K562 (cell line): ENCODE measurements around the gene XRCC5. TPM values are rescaled to one million over a fixed set of nuclear protein-coding genes. Genes with fewer than 3 reads are reported as not detected.
A peak's percentile ranks its signal among the peaks of the same experiment; 100 is the strongest.

Experiments used
- ATAC-seq: fragments of 200-7000 bp; cut with Tn5 transposase; 3 replicates; pipeline ENCODE4 v1.9.1; 2020; ENCODE audit warnings: moderate library complexity
- BruUV-seq: library from RNA; stranded (reverse); fragments of 400-500 nt; replicated peaks from 2 replicates; lab custom pipeline; 2021; lab: Mats Ljungman, UMichigan
- CTCF ChIA-PET: fragments of 300-600 bp; formaldehyde crosslinking; extraction: SDS; loops from one replicate; lab custom pipeline; 2021; ENCODE audit warnings: low intra/inter-chr PET ratio; lab: Yijun Ruan, JAX
- POLR2A ChIA-PET: fragments of 300-600, 350-650 bp; sonication (Branson Sonifier 250); formaldehyde crosslinking; extraction: SDS; loops from one replicate; lab custom pipeline; 2021; ENCODE audit warnings: antibody characterized with exemption, inconsistent platforms; lab: Yijun Ruan, JAX
- DNase-seq, 4 experiments: peaks; one replicate each; pipeline versions ENCODE4 v3.0.0 to v3.0.0-alpha.2; 2011 to 2018; ENCODE audit warnings: low spot score in 3 of 4, mixed read lengths in 3 of 4; ENCODE audit errors: extremely low read depth in 1 of 4
- FAIRE-seq: peaks from 2 replicates; lab custom pipeline; 2011; peaks lifted over from hg19 to GRCh38; lab: Jason Lieb, UNC
- H2AFZ ChIP-seq: 2 replicates; pipeline ENCODE4 v1.6.0; 2011; ENCODE audit warnings: low read depth, low read length, control low read depth, inconsistent platforms
- H3K27ac ChIP-seq: fragments of 200-600 bp; 3 replicates; pipeline ENCODE4 v1.8.0; 2011; ENCODE audit warnings: low read depth, mild to moderate bottlenecking, control low read depth, inconsistent platforms, low read length, moderate library complexity, mixed read lengths; ENCODE audit errors: extremely low read depth
- H3K27me3 ChIP-seq, 2 experiments: fragments of 300-600 bp in 1 of 2; 2 replicates in 1 of 2; 3 replicates in 1 of 2; pipeline versions ENCODE4 v1.6.0 to v1.8.0; 2011; ENCODE audit warnings: inconsistent platforms in 2 of 2, low read length in 2 of 2, mild to moderate bottlenecking in 1 of 2, mixed read lengths in 1 of 2, moderate library complexity in 1 of 2; ENCODE audit not compliant: control insufficient read depth in 2 of 2, insufficient read depth in 2 of 2
- H3K36me3 ChIP-seq: fragments of 300-600 bp; 3 replicates; pipeline ENCODE4 v1.8.0; 2011; ENCODE audit warnings: mild to moderate bottlenecking, low read length, inconsistent platforms; ENCODE audit not compliant: control insufficient read depth, insufficient read depth
- H3K4me1 ChIP-seq, 2 experiments: fragments of 200-600 bp in 1 of 2; replicated peaks in 1 of 2; 2 replicates in 1 of 2; 3 replicates in 1 of 2; pipeline versions ENCODE4 v1.5.1 to v1.8.0; 2011; ENCODE audit warnings: inconsistent platforms in 2 of 2, low read length in 2 of 2, mild to moderate bottlenecking in 1 of 2, mixed read lengths in 1 of 2, moderate library complexity in 1 of 2; ENCODE audit not compliant: control insufficient read depth in 2 of 2, insufficient read depth in 2 of 2
- H3K4me2 ChIP-seq: 2 replicates; pipeline ENCODE4 v1.6.1; 2011; ENCODE audit warnings: low read length, control low read depth, inconsistent platforms, mixed read lengths; ENCODE audit not compliant: insufficient read depth
- H3K4me3 ChIP-seq: fragments of 200-600 bp; sonication (generic), shearing (Covaris generic); 2 replicates; pipeline ENCODE4 v1.5.1; 2016; ENCODE audit warnings: control low read depth, inconsistent platforms
- H3K79me2 ChIP-seq: fragments of 200-600 bp; 3 replicates; pipeline ENCODE4 v1.8.0; 2011; ENCODE audit warnings: low read length, inconsistent platforms; ENCODE audit not compliant: control insufficient read depth, insufficient read depth
- H3K9ac ChIP-seq, 2 experiments: 2 replicates each; pipeline versions ENCODE4 v1.6.0 to v1.6.1; 2011; ENCODE audit warnings: low read depth in 2 of 2, low read length in 2 of 2, control low read depth in 1 of 2, inconsistent platforms in 1 of 2, mild to moderate bottlenecking in 1 of 2, mixed read lengths in 1 of 2; ENCODE audit not compliant: insufficient read depth in 1 of 2
- H3K9me1 ChIP-seq: one replicate; pipeline ENCODE4 v1.6.0; 2011; ENCODE audit warnings: inconsistent platforms, mild to moderate bottlenecking, low read length, moderate library complexity; ENCODE audit not compliant: control insufficient read depth, insufficient read depth
- H3K9me3 ChIP-seq: replicated peaks from 2 replicates; pipeline ENCODE4 v1.5.1; 2011; ENCODE audit warnings: low read depth, low read length, inconsistent platforms; ENCODE audit not compliant: control insufficient read depth, insufficient read depth
- H4K20me1 ChIP-seq: replicated peaks from 2 replicates; pipeline ENCODE4 v1.6.1; 2011; ENCODE audit warnings: low read length, inconsistent platforms, mixed read lengths; ENCODE audit not compliant: control insufficient read depth, insufficient read depth
- BRD4 ChIP-seq: fragments of 200-600 bp; sonication (generic); IDR thresholded peaks from 2 replicates; pipeline ENCODE4 v1.6.1; 2017; ENCODE audit warnings: inconsistent platforms
- CTBP1 ChIP-seq: fragments of 450-650 bp; IDR thresholded peaks from 2 replicates; pipeline ENCODE4 v1.6.1; 2016; ENCODE audit warnings: borderline replicate concordance
- MAFK ChIP-seq: IDR thresholded peaks from 2 replicates; pipeline ENCODE4 v1.6.1; 2011; ENCODE audit warnings: low read length, improper control_type of control experiment
- NFIX ChIP-seq: fragments of 250-450 bp; sonication (Bioruptor Pico); IDR thresholded peaks from 2 replicates; pipeline ENCODE4 v1.4.0; 2020; ENCODE audit warnings: low read depth, mild to moderate bottlenecking, moderate library complexity
- PPARD ChIP-seq: fragments of 250-450 bp; sonication (Bioruptor Pico); IDR thresholded peaks from 2 replicates; pipeline ENCODE4 v1.8.0; 2022; ENCODE audit warnings: inconsistent platforms, mild to moderate bottlenecking, moderate library complexity
- RFX1 ChIP-seq: fragments of 450-650 bp; IDR thresholded peaks from 2 replicates; pipeline ENCODE4 v1.6.1; 2016; ENCODE audit warnings: mild to moderate bottlenecking, moderate library complexity
- YY1 ChIP-seq, 3 experiments: IDR thresholded peaks; 2 replicates each; pipeline ENCODE4 v1.6.1; 2011; ENCODE audit warnings: low read length in 2 of 3, mild to moderate bottlenecking in 2 of 3, moderate library complexity in 2 of 3, borderline replicate concordance in 1 of 3, control low read depth in 1 of 3, low read depth in 1 of 3; ENCODE audit not compliant: insufficient read depth in 3 of 3, insufficient replicate concordance in 2 of 3, control insufficient read depth in 1 of 3, insufficient read length in 1 of 3; ENCODE audit errors: extremely low read depth in 1 of 3
- ZNF77 ChIP-seq: fragments of 250-450 bp; sonication (Bioruptor Pico); IDR thresholded peaks from 2 replicates; pipeline ENCODE4 v1.5.0; 2020
- ZNF785 ChIP-seq: fragments of 250-450 bp; sonication (Bioruptor Pico); IDR thresholded peaks from 2 replicates; pipeline ENCODE4 v1.4.0; 2020; ENCODE audit warnings: mild to moderate bottlenecking
- WGBS: fragments of 100-300 bp; shearing (Covaris generic); methylation state at CpG from one replicate; pipeline ENCODE4 v1.1.6; 2016; ENCODE audit warnings: low coverage, mixed read lengths; ENCODE audit not compliant: insufficient coverage; ENCODE audit errors: missing lambda C conversion rate; 5-methylcytosine and 5-hydroxymethylcytosine counted together
- in situ Hi-C: fragments of 300-500 bp; cut with MboI; formaldehyde crosslinking; loops from 4 replicates; pipeline ENCODE4 v1.15.0; 2018; ENCODE audit warnings: inconsistent platforms, mixed read lengths
- intact Hi-C: fragments of 100-400 bp; cut with micrococcal nuclease; formaldehyde crosslinking; loops from 2 replicates; pipeline ENCODE4 v1.14.2; 2022
- polyA plus RNA-seq, 8 experiments: library from polyadenylated mRNA; depleted of rRNA in 4 of 8; stranded (reverse) in 5 of 8; unstranded in 3 of 8; fragments of >200 nt; fragmentation: Nextera tagmentation in 2 of 8; fragmentation: Illumina TruSeq in 1 of 8; extraction: Ambion mirVana in 2 of 8; extraction: Trizol in 1 of 8; gene quantifications; 2 replicates each; pipeline versions ENCODE4 v1.2.1 to v1.2.3, GENCODE V29; 2011 to 2014; ENCODE audit warnings: inconsistent platforms in 1 of 8, missing spikeins in 1 of 8
- total RNA-seq, 7 experiments: library from RNA; depleted of rRNA in 6 of 7; stranded (reverse); fragments of >200 nt in 6 of 7; fragmentation: Illumina TruSeq in 2 of 7; extraction: Trizol in 2 of 7; gene quantifications; 2 replicates each; pipeline versions ENCODE4 v1.2.1 to v1.2.3, GENCODE V29; 2011 to 2021; ENCODE audit warnings: low replicate concordance in 1 of 7
- TF ChIP-seq, protein P1 (sequence below): fragments of 250-450 bp; sonication (Bioruptor Pico); IDR thresholded peaks from 2 replicates; pipeline ENCODE4 v1.5.0; 2022; ENCODE audit warnings: mild to moderate bottlenecking

The XRCC5 gene
- total and polyA plus RNA-seq, 9 of the 15 experiments (the other 6 are each of a cell fraction or from before 2014, with no cell fraction given), result 168 to 551 (median 297) TPM

DNA sequence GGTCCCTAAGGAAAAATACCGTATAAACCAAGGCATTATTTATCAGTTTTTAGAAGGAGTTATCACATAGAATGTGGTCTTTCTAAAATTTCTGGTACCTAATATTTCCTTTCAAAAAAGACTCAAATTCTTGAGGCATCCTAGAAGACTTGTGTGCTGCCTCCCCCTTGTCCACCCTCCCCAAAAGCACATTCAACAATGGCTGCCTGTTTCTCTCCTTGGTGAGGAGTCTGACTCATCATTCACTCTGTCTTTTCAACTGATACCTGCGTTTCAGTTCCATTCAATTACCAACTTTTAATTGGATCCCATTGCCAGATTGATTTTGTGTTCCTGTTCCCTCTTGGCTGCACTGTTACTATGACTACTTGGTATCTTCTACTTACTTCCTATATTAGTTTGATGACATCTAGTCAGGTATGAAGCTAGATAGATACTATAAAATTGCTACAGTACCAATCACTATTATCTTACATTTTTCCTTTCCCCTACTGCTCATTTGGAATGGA, 72.9 kb downstream of the XRCC5 start:
- in situ Hi-C loops (no loop called here), intact Hi-C loops (no loop called here)
- ChIA-PET POLR2A (no interaction called here), CTCF (no interaction called here)
- H4K20me1 ChIP-seq, result peaks cover 3% of the 10 kb centered on the region; the same call in 1 of the 2 replicates
- no peak overlapping the region for H3K9ac ChIP-seq
- no peak overlapping the region for H3K4me2 ChIP-seq
- TF ChIP-seq ZNF77 (CRISPR knock-in tag) (no peak), ZNF785 (CRISPR knock-in tag) (no peak), RFX1 (peak; percentile 50), CTBP1 (no peak), YY1 (IDR thresholded peaks at IDR 0.05; ENCODE audit: borderline replicate concordance in 1 of 3, control insufficient read depth in 1 of 3, extremely low read depth in 1 of 3, insufficient read depth in 3 of 3, insufficient read length in 1 of 3, insufficient replicate concordance in 2 of 3, low read depth in 1 of 3, low read length in 2 of 3) (peak in 1 of 3 experiments; percentile 56)
- WGBS, result 31% methylated on average over 2 of the region's 2 CpGs
- FAIRE-seq, result peak; percentile 51
- peaks cover 50% of the 10 kb centered on the region for H3K79me2 ChIP-seq
- no peaks in the 10 kb centered on the region for H3K27me3 ChIP-seq
- BruUV-seq, result no TSS peak
- ATAC-seq, result 0 out of 3 replicates have a peak, but pooled peaks have one; percentile 33
- H3K9me1 ChIP-seq, result no peaks in the 10 kb centered on the region
- peaks cover 65% of the 10 kb centered on the region for H3K36me3 ChIP-seq
- DNase-seq, result no peak
- H3K9me3 ChIP-seq, result no peaks in the 10 kb centered on the region
- no peak overlapping the region for H2AFZ ChIP-seq
- peaks cover 6 to 8% of the 10 kb centered on the region in 2 experiments; a peak in 2 of 5 replicates for H3K4me1 ChIP-seq
- no peak overlapping the region for H3K4me3 ChIP-seq
- no peak overlapping the region for H3K27ac ChIP-seq

DNA sequence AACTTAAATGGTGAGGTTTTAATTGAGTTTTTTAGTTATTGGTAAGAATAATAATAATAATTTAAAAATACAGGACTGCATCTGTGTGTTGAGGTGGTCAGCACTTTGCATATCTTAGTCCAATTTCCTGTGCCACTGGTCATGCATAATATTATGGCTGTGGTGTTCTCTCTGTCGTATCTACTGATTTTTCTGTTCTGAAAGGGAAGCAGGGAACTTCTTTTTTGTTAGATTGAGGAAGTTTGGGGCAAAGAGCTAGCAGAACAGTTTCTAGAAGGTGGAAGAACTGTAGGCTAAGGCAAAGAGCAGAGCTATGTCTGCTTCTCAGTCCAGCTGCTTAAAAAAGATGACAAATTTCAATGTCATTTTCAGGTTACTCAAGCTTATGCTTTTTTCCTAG, 74.3 kb downstream of the XRCC5 start:
- FAIRE-seq, result no peak
- Histone ChIP-seq H2AFZ (no peak overlapping the region), H3K27ac (no peak overlapping the region), H3K36me3 (peaks cover 51% of the 10 kb centered on the region), H3K4me3 (no peak overlapping the region), H3K9ac (no peak overlapping the region), H3K9me1 (no peaks in the 10 kb centered on the region), H3K27me3 (no peaks in the 10 kb centered on the region), H3K4me2 (no peak overlapping the region), H3K79me2 (peaks cover 49% of the 10 kb centered on the region), H3K9me3 (no peaks in the 10 kb centered on the region), H3K4me1 (peaks cover 14% of the 10 kb centered on the region in 2 experiments), H4K20me1 (peaks cover 3% of the 10 kb centered on the region; the same call in 1 of the 2 replicates)
- CTCF ChIA-PET, result no interaction called here
- POLR2A ChIA-PET, result interaction anchor here (2.0 kb wide), 1 partner anchor 9 kb away, joined by 4 read pairs; no protein-coding TSS in a partner anchor
- no TSS peak for BruUV-seq
- DNase-seq, result no peak
- WGBS, result 38% methylated on average over 1 of the region's 1 CpG
- ATAC-seq, result no peak
- in situ Hi-C loops (no loop called here), intact Hi-C loops (no loop called here)
- TF ChIP-seq BRD4 (no peak), MAFK (no peak), PPARD (CRISPR knock-in tag) (no peak), NFIX (CRISPR knock-in tag) (no peak)
- TF ChIP-seq, protein P1, sequence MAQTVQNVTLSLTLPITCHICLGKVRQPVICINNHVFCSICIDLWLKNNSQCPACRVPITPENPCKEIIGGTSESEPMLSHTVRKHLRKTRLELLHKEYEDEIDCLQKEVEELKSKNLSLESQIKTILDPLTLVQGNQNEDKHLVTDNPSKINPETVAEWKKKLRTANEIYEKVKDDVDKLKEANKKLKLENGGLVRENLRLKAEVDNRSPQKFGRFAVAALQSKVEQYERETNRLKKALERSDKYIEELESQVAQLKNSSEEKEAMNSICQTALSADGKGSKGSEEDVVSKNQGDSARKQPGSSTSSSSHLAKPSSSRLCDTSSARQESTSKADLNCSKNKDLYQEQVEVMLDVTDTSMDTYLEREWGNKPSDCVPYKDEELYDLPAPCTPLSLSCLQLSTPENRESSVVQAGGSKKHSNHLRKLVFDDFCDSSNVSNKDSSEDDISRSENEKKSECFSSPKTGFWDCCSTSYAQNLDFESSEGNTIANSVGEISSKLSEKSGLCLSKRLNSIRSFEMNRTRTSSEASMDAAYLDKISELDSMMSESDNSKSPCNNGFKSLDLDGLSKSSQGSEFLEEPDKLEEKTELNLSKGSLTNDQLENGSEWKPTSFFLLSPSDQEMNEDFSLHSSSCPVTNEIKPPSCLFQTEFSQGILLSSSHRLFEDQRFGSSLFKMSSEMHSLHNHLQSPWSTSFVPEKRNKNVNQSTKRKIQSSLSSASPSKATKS (CRISPR knock-in tag), result no peak
